Tibial nerve (tissue), 4 donors: ENCODE measurements around the gene KBTBD13.

ENCODE experiments used
- EP300 ChIP-seq, 2 donors: sonication (generic); formaldehyde crosslinking; IDR thresholded peaks; one replicate each; pipeline ENCODE4 v1.6.1; 2017; ENCODE audit warnings: antibody characterized with exemption in 2 of 2, mild to moderate bottlenecking in 1 of 2
- POLR2A ChIP-seq, 2 donors: fragments of 450-650 bp; IDR thresholded peaks; one replicate each; pipeline ENCODE4 v1.6.1; 2017; ENCODE audit warnings: antibody characterized with exemption in 2 of 2, mild to moderate bottlenecking in 2 of 2, moderate library complexity in 2 of 2
- TF ChIP-seq, protein P1 (sequence below), 5 experiments: fragments of 200-600 bp in 3 of 5; fragments of 450-650 bp in 2 of 5; sonication (generic) in 3 of 5; IDR thresholded peaks; one replicate each; pipeline ENCODE4 v1.5.1; 2016 to 2019; ENCODE audit warnings: antibody characterized with exemption in 5 of 5, mild to moderate bottlenecking in 3 of 5, moderate library complexity in 2 of 5

DNA sequence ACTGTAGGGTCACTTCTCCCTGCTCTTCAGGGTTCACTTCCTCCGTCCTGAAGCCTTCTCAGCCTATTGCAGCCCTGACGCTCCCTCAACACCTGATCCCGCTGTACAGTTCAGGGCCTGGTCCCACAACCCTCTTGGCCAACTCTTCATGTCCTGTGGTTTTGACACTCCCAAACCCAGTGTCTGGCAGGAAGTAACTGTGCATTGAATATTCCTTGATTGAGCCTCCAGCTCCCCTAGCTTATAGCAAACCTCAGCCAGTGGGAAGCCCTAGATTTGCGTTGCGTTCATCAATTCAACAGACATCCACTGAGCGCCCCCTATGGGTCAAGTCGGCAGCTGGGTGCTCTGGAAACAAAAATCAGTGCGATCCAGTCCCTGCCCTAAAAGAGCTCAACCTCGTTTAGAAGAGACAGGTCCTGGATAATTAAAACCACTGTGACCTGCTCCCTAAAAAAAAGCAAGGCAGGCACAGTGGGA, 24.9 kb downstream of the KBTBD13 start:
- TF ChIP-seq, protein P1, sequence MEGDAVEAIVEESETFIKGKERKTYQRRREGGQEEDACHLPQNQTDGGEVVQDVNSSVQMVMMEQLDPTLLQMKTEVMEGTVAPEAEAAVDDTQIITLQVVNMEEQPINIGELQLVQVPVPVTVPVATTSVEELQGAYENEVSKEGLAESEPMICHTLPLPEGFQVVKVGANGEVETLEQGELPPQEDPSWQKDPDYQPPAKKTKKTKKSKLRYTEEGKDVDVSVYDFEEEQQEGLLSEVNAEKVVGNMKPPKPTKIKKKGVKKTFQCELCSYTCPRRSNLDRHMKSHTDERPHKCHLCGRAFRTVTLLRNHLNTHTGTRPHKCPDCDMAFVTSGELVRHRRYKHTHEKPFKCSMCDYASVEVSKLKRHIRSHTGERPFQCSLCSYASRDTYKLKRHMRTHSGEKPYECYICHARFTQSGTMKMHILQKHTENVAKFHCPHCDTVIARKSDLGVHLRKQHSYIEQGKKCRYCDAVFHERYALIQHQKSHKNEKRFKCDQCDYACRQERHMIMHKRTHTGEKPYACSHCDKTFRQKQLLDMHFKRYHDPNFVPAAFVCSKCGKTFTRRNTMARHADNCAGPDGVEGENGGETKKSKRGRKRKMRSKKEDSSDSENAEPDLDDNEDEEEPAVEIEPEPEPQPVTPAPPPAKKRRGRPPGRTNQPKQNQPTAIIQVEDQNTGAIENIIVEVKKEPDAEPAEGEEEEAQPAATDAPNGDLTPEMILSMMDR (IDR thresholded peaks at IDR 0.05), result peak; percentile 56 to 81 (median 74)
- TF ChIP-seq POLR2A (IDR thresholded peaks at IDR 0.05) (no peak), EP300 (IDR thresholded peaks at IDR 0.05) (no peak)
